H1 (cell line): ENCODE results near the gene CLIP4. TPM values are rescaled to one million over a fixed set of nuclear protein-coding genes. Genes with fewer than 3 reads are reported as not detected.

Source experiments
- CTCF ChIA-PET: fragments of 300-600 bp; sonication (Branson Sonifier 250); formaldehyde crosslinking; loops from one replicate; lab custom pipeline; 2021; ENCODE audit not compliant: partially characterized antibody; lab: Charles Lee
- POLR2A ChIA-PET: fragments of 300-600 bp; sonication (Branson Sonifier 250); formaldehyde crosslinking; loops from one replicate; lab custom pipeline; 2021; ENCODE audit warnings: inconsistent platforms; ENCODE audit not compliant: partially characterized antibody; lab: Charles Lee
- DNase-seq, 2 experiments: peaks; one replicate each; pipeline versions ENCODE4 v3.0.0 to v3.0.0-alpha.2; 2010 to 2022; ENCODE audit warnings: low spot score in 2 of 2, low read depth in 1 of 2, mixed read lengths in 1 of 2
- FAIRE-seq: peaks from 2 replicates; lab custom pipeline; 2011; peaks lifted over from hg19 to GRCh38; lab: Jason Lieb, UNC
- H2AFZ ChIP-seq: 2 replicates; pipeline ENCODE4 v1.8.1; 2012; ENCODE audit warnings: low read length, inconsistent platforms
- H2AK5ac ChIP-seq: 2 replicates; pipeline ENCODE4 v1.6.1; 2013; ENCODE audit warnings: low read depth, low read length
- H2BK120ac ChIP-seq: replicated peaks from 2 replicates; pipeline ENCODE3; 2013; ENCODE audit warnings: low read depth, low read length, inconsistent platforms
- H2BK12ac ChIP-seq: 2 replicates; pipeline ENCODE4 v1.6.1; 2013; ENCODE audit warnings: low read depth, low read length
- H2BK15ac ChIP-seq: 2 replicates; pipeline ENCODE4 v1.6.1; 2013; ENCODE audit warnings: low read length
- H2BK20ac ChIP-seq: 2 replicates; pipeline ENCODE4 v1.6.1; 2013; ENCODE audit warnings: low read length
- H2BK5ac ChIP-seq: 2 replicates; pipeline ENCODE4 v1.6.1; 2013; ENCODE audit warnings: low read depth, low read length
- H3K14ac ChIP-seq: 2 replicates; pipeline ENCODE4 v1.6.1; 2013; ENCODE audit warnings: inconsistent platforms; ENCODE audit not compliant: insufficient read length
- H3K18ac ChIP-seq: 2 replicates; pipeline ENCODE4 v1.6.1; 2013; ENCODE audit warnings: low read length; ENCODE audit errors: extremely low read depth
- H3K23ac ChIP-seq: 2 replicates; pipeline ENCODE4 v1.6.1; 2013; ENCODE audit warnings: inconsistent platforms; ENCODE audit not compliant: insufficient read length
- H3K23me2 ChIP-seq: 2 replicates; pipeline ENCODE4 v1.6.1; 2013; ENCODE audit warnings: low read depth, low read length
- H3K27ac ChIP-seq: 2 replicates; pipeline ENCODE4 v1.6.1; 2011; ENCODE audit warnings: low read depth, low read length, inconsistent platforms
- H3K27me3 ChIP-seq, 4 experiments: replicated peaks in 1 of 4; 1 replicate in 1 of 4; 2 replicates in 3 of 4; pipeline versions ENCODE4 v1.6.1 to v1.8.1; 2011 to 2013; ENCODE audit warnings: low read length in 3 of 4, mild to moderate bottlenecking in 3 of 4, inconsistent platforms in 2 of 4, mixed read lengths in 2 of 4, moderate library complexity in 1 of 4; ENCODE audit not compliant: control insufficient read depth in 3 of 4, insufficient read depth in 3 of 4; ENCODE audit errors: extremely low read depth in 1 of 4
- H3K36me3 ChIP-seq, 4 experiments: 2 replicates each; pipeline versions ENCODE4 v1.6.1 to v1.8.1; 2011 to 2013; ENCODE audit warnings: mild to moderate bottlenecking in 4 of 4, low read length in 3 of 4, moderate library complexity in 2 of 4, control low read depth in 1 of 4, inconsistent platforms in 1 of 4; ENCODE audit not compliant: insufficient read depth in 4 of 4, control insufficient read depth in 2 of 4
- H3K4ac ChIP-seq: replicated peaks from 2 replicates; pipeline ENCODE3; 2013; ENCODE audit warnings: low read length, low read depth, mixed read lengths, inconsistent platforms; ENCODE audit not compliant: insufficient read length
- H3K4me1 ChIP-seq, 4 experiments: replicated peaks in 1 of 4; 1 replicate in 1 of 4; 2 replicates in 3 of 4; pipeline versions ENCODE4 v1.6.1 to v1.8.1; 2011 to 2013; ENCODE audit warnings: low read length in 3 of 4, inconsistent platforms in 2 of 4, mixed read lengths in 1 of 4; ENCODE audit not compliant: insufficient read depth in 4 of 4, control insufficient read depth in 3 of 4
- H3K4me2 ChIP-seq, 2 experiments: 2 replicates each; pipeline versions ENCODE4 v1.6.1 to v1.8.1; 2011 to 2013; ENCODE audit warnings: low read depth in 2 of 2, low read length in 2 of 2, control low read depth in 1 of 2, inconsistent platforms in 1 of 2, mild to moderate bottlenecking in 1 of 2; ENCODE audit not compliant: insufficient read depth in 1 of 2
- H3K4me3 ChIP-seq, 4 experiments: fragments of 200-600, 300-600 bp in 1 of 4; sonication (generic), shearing (Covaris generic), sonication (Bioruptor Twin) in 1 of 4; 2 replicates each; pipeline versions ENCODE4 v1.5.1 to v1.8.1; 2011 to 2016; ENCODE audit warnings: low read length in 4 of 4, low read depth in 3 of 4, control low read depth in 2 of 4, inconsistent platforms in 2 of 4, mild to moderate bottlenecking in 2 of 4, mixed read lengths in 1 of 4, moderate library complexity in 1 of 4; ENCODE audit not compliant: insufficient read depth in 2 of 4; ENCODE audit errors: extremely low read depth in 1 of 4
- H3K56ac ChIP-seq: replicated peaks from 2 replicates; pipeline ENCODE3; 2013; ENCODE audit warnings: low read depth, mild to moderate bottlenecking, mixed read lengths, low read length, inconsistent platforms; ENCODE audit not compliant: insufficient read length
- H3K79me1 ChIP-seq: 2 replicates; pipeline ENCODE4 v1.6.1; 2013; ENCODE audit warnings: low read depth, low read length, control low read depth
- H3K79me2 ChIP-seq, 2 experiments: 2 replicates each; pipeline versions ENCODE4 v1.6.1 to v1.8.1; 2012 to 2013; ENCODE audit warnings: low read length in 2 of 2, mild to moderate bottlenecking in 2 of 2, inconsistent platforms in 1 of 2; ENCODE audit not compliant: insufficient read depth in 2 of 2, control insufficient read depth in 1 of 2
- H3K9ac ChIP-seq, 4 experiments: replicated peaks in 1 of 4; 1 replicate in 1 of 4; 2 replicates in 3 of 4; pipeline versions ENCODE4 v1.6.1 to v1.8.1; 2011 to 2013; ENCODE audit warnings: low read depth in 3 of 4, low read length in 3 of 4, control low read depth in 2 of 4, mild to moderate bottlenecking in 2 of 4, moderate library complexity in 2 of 4, inconsistent platforms in 1 of 4; ENCODE audit errors: extremely low read depth in 1 of 4
- H3K9me3 ChIP-seq, 2 experiments: 2 replicates each; pipeline versions ENCODE4 v1.6.1 to v1.8.1; 2012 to 2013; ENCODE audit warnings: mild to moderate bottlenecking in 2 of 2, moderate library complexity in 2 of 2, control low read depth in 1 of 2, inconsistent platforms in 1 of 2, low read depth in 1 of 2, low read length in 1 of 2, mixed read lengths in 1 of 2; ENCODE audit not compliant: insufficient read depth in 2 of 2
- H4K20me1 ChIP-seq, 2 experiments: replicated peaks in 1 of 2; 2 replicates each; pipeline versions ENCODE3 to v1.8.1; 2011 to 2013; ENCODE audit warnings: inconsistent platforms in 2 of 2, low read length in 2 of 2, mild to moderate bottlenecking in 1 of 2; ENCODE audit not compliant: insufficient read depth in 2 of 2, control insufficient read depth in 1 of 2
- H4K5ac ChIP-seq: 2 replicates; pipeline ENCODE4 v1.6.1; 2013; ENCODE audit warnings: low read length, low read depth, mixed read lengths, inconsistent platforms; ENCODE audit not compliant: insufficient read length
- H4K8ac ChIP-seq: 2 replicates; pipeline ENCODE4 v1.8.0; 2013; ENCODE audit warnings: mild to moderate bottlenecking, moderate library complexity, low read length, inconsistent platforms; ENCODE audit not compliant: insufficient read depth; ENCODE audit errors: extremely low read depth
- H4K91ac ChIP-seq: replicated peaks from 2 replicates; pipeline ENCODE3; 2013; ENCODE audit warnings: low read length, mixed read lengths, inconsistent platforms; ENCODE audit not compliant: insufficient read length
- USF2 ChIP-seq: IDR thresholded peaks from 2 replicates; pipeline ENCODE4 v1.6.1; 2011; ENCODE audit warnings: low read length, improper control_type of control experiment
- WGBS, 2 experiments: shearing (Covaris generic) in 1 of 2; methylation state at CpG; one replicate each; pipeline versions ENCODE4 v1.1.6 to v1.1.7; 2013 to 2015; ENCODE audit warnings: low lambda C conversion rate in 2 of 2, mixed read lengths in 2 of 2, inconsistent platforms in 1 of 2, low coverage in 1 of 2, missing lambda C conversion rate in 1 of 2; ENCODE audit not compliant: insufficient replicate concordance in 2 of 2, insufficient coverage in 1 of 2, insufficient read length in 1 of 2; ENCODE audit errors: extremely low coverage in 1 of 2, missing lambda C conversion rate in 1 of 2; 5-methylcytosine and 5-hydroxymethylcytosine counted together
- polyA plus RNA-seq, 7 experiments: library from polyadenylated mRNA; depleted of rRNA in 3 of 7; stranded (reverse) in 5 of 7; unstranded in 2 of 7; fragments of >200 nt in 5 of 7; fragments of 200-250 nt in 2 of 7; gene quantifications; 1 replicate in 5 of 7; 2 replicates in 1 of 7; 4 replicates in 1 of 7; pipeline versions ENCODE4 v1.2.1 to v1.2.3, GENCODE V29; 2011 to 2013; ENCODE audit warnings: missing spikeins in 2 of 7, mixed read lengths in 2 of 7
- total RNA-seq: library from RNA; stranded (reverse); fragmentation: NEBNext Ultra II Directional; extraction: Animal tissue kit (Norgen Biotek cat#: 25700); gene quantifications from 2 replicates; pipeline ENCODE4 v1.2.1, GENCODE V29; 2021

The CLIP4 gene
- total and polyA plus RNA-seq, 2 of the 8 experiments (the other 6 are each of a cell fraction or from before 2014, with no cell fraction given), result 0.08 to 0.09 TPM

DNA sequence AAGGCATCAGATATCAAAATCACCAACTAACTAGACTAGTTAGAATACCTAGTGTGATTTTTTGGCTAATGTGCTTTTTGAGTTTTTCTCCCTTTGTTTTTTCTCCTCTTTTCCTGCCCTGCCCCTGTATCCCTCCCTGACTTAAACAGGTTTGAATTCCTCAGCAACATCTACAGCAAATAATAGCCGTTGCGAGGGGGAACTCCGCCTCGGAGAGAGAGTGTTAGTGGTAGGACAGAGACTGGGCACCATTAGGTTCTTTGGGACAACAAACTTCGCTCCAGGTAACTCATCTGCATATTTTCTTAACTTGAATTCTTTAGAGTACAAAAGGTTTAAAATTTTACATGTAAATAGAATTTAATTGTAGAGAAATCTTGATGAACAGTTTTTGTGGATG lies 45.0 kb downstream of the CLIP4 start:
- Histone ChIP-seq H3K9me3 (no peaks in the 10 kb centered on the region), H2AK5ac (no peak overlapping the region), H3K18ac (no peak overlapping the region), H4K20me1 (no peaks in the 10 kb centered on the region), H3K4me2 (no peak overlapping the region; a peak in 1 of 4 replicates)
- WGBS, 2 experiments, result 62% methylated on average over 5 of the region's 5 CpGs; no CpG with 5 or more reads in 1 of the 2 experiments
- POLR2A ChIA-PET, result no interaction called here
- TF ChIP-seq USF2, result no peak
- TF ChIP-seq, all 59 proteins: peak for 0
- Histone ChIP-seq H3K27me3 (no peaks in the 10 kb centered on the region), H4K91ac (no peak overlapping the region), H3K36me3 (no peaks in the 10 kb centered on the region), H2BK120ac (no peak overlapping the region), H2AFZ (peak overlapping the region; percentile 14), H3K9ac (no peak overlapping the region), H2BK20ac (no peak overlapping the region), H2BK12ac (no peak overlapping the region), H4K8ac (no peak overlapping the region), H3K23ac (no peak overlapping the region), H3K27ac (no peak overlapping the region; the same call in 1 of the 2 replicates), H3K4me1 (peaks cover 0 to 2% (median under 1%) of the 10 kb centered on the region in 4 experiments; a peak in 2 of 7 replicates), H3K79me2 (no peaks in the 10 kb centered on the region), H3K14ac (no peak overlapping the region), H3K56ac (no peak overlapping the region), H4K5ac (no peak overlapping the region), H3K23me2 (no peaks in the 10 kb centered on the region), H2BK5ac (no peak overlapping the region), H3K4ac (no peak overlapping the region), H3K4me3 (no peak overlapping the region), H2BK15ac (no peak overlapping the region), H3K79me1 (no peaks in the 10 kb centered on the region)
- CTCF ChIA-PET, result no interaction called here
- FAIRE-seq, result no peak
- no peak for DNase-seq
